HG02885 (cell line): Measurements from ENCODE around the gene MAGOH.

Experiments
- ATAC-seq: cut with Tn5 transposase; IDR thresholded peaks from one replicate; pipeline ENCODE4 v1.9.1; 2021; ENCODE audit warnings: mild to moderate bottlenecking; ENCODE audit not compliant: unreplicated experiment, poor library complexity

MAGOH gene

DNA sequence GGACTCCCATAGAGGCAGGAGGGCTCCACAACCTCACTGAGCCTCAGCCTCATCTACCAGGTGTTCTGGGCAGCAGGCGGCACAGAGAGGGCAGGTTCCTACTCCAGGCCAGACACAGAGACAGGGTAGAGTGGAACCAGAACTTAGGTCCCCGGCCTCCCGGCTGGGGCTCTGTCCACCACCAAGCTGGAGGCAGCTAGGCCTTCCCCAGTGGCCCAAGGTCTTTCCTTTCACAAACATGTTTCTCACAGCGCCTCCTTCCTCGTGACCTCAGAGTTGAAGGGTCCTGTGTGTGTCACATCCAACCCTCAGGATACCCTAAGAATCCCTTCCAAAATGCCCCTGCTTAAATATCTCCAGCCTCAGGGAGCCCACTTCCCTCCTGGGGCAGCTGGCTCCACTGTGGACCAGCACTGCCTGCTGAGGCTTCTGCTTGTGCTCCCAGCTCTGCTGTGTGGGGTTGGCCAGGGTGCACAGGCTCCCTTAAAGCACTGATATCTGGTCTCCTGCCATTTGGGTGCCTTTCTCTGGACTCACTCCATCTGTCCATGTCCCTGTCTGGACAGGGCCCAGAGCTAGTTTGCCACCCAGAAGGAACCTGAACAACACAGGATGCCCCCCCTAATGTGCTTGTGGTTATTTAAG, 33.2 kb upstream of the MAGOH start:
- ATAC-seq = no peak

DNA sequence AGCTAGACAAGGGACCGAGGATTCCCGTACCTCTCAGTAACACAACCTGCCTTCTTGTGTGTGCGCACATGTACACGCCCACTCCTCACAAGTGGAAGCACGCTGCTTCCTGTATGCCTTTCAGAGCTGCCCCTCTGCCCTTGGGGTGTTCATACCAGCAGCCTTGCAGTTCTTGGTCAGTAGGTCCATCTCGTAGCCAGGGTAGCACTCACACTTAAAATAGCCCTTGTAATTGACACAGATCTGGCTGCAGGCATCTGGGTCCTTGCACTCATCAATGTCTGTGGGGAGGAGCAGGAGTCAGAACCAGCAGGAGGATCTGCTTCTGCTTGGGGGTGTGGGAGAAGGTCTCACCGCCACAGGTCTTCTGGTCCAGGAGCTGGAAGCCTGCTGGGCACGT, 32.6 kb upstream of the MAGOH start:
- no peak for ATAC-seq

GRCh38 chr1:53270107-53270506, 31.8 kb upstream of the MAGOH start:
- no peak for ATAC-seq

DNA sequence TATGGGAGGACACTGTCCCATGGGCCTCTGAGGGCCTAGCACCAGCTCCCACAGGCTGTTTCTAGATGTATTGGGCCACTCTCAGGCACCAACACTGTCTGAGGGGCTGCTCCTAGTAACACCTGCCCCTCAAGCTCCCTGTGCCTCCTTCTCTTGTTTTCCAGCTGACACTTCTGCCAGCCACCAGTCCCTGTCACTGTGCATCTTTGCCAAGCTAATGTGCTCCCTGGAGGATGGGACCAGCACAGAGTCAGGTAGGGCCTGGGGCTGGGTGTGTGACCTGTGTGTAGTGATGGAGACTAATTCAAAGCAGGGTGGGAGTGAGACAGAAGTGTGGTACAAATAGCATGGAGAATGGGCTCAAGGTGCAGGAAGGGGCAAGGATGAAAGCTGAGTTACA, 29.4 kb upstream of the MAGOH start:
- ATAC-seq = no peak

- ATAC-seq = no peak
These were observed 27.7 kb upstream of the MAGOH start for GRCh38 chr1:53266038-53266437.

- ATAC-seq = no peak
These were observed 27.3 kb upstream of the MAGOH start for GRCh38 chr1:53265581-53265980.

- no peak for ATAC-seq
These were observed 25.7 kb upstream of the MAGOH start for GRCh38 chr1:53264048-53264447.

DNA sequence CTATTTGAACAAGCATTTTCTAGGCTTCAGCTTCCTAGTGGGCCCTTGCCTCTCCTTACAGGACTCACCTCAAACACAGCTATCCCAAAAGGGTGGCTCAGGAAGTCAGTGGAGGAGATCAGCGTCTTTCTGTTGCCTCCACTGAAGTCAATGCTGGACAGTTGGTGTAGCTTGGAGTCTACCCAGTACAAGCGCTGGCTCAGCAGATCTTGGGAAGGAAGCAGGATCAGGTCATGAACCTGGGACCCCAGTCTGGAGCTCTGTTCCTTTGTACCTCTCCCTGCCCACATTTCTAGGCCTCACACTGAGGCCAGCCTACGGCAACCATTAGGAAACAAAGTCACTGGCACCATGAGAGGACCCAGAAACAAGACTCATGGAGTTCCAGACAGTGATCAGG, 23.7 kb upstream of the MAGOH start:
- no peak for ATAC-seq

DNA sequence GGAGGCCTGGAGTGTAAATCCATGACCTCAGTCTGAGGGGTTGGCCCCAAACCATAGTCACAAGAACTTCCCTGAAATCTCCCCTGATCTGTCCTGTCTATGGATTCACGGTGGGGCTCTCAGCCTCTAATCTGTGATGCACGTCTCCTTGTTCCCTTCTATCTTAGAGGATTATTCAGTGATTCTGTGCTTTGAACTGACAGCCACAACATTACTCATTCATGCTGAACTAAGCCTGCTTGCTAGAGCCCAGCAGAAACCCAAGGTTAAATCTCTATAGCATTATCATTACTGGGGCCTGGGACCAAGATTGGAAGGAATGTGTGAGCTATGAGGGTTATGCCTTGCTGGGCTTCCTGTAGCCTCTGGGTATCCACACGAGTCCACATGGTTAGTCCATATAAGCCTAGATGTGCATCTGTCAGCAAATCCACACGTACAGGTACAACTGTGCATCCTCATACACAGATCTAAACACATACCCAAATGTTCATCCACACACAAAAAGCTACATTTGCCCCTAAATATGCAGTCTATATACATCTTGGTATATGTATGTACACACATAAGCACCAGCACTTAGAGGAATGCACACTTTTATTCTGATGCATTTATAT, 22.4 kb upstream of the MAGOH start:
- no peak for ATAC-seq

GRCh38 chr1:53259932-53260331, 21.6 kb upstream of the MAGOH start:
- peak; percentile 55 for ATAC-seq

GRCh38 chr1:53258216-53258615, 19.9 kb upstream of the MAGOH start:
- no peak for ATAC-seq

DNA sequence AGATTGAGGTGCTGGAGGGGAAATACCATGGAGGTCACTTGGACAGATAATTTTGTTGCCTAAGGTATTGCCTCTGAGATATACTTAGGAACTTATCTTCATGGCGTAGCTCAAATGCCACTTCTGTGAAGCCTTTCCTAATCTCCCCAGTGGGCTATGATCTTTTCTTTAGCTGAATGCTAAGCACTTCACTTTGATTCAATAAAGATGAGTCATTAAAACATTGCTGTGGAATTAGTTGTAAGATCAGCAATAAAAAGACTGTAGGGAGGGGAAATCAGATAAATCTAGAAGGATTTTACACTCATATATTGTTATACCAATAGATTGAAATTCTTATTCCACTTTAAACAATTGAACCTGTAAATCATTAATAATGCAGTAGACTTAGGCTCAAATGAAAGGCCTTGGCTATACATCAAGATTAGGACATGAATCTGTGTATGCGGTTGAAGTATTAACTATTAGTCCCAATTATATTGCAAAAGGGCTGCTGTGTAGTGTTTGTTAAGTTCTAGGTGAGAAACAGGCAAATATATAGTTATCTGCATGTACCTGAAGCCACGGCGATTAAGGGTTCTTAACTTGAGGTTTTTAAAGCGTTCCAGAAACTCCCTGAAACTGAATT, 19.2 kb upstream of the MAGOH start:
- no peak for ATAC-seq

- no peak for ATAC-seq
These were observed 18.5 kb upstream of the MAGOH start for GRCh38 chr1:53256511-53257453.

DNA sequence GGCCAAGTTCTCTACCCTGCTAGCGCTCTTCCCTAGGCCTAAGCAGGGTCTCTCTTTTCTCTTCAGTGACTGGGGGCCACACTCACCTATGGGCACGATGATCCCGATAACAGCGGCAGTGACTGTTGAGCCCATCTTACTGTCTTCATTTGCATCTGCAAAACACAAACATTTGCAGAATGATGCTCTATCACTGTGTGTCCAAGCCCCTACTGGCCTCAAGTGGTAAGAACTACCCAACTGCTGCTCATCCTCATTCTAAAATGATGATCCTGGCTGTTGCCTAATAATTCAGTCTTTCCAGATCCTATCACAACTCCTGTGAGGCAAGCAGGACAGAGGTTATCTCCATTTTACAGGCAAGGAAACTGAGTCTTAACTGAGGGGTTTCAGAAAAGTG, 16.7 kb upstream of the MAGOH start:
- ATAC-seq = no peak

- no peak for ATAC-seq
These were observed 15.8 kb upstream of the MAGOH start for GRCh38 chr1:53254011-53254640.

GRCh38 chr1:53250325-53250724, 12.0 kb upstream of the MAGOH start:
- ATAC-seq = no peak

GRCh38 chr1:53249706-53250105, 11.4 kb upstream of the MAGOH start:
- ATAC-seq = no peak

GRCh38 chr1:53246261-53247134, 8.2 kb upstream of the MAGOH start:
- ATAC-seq = no peak

DNA sequence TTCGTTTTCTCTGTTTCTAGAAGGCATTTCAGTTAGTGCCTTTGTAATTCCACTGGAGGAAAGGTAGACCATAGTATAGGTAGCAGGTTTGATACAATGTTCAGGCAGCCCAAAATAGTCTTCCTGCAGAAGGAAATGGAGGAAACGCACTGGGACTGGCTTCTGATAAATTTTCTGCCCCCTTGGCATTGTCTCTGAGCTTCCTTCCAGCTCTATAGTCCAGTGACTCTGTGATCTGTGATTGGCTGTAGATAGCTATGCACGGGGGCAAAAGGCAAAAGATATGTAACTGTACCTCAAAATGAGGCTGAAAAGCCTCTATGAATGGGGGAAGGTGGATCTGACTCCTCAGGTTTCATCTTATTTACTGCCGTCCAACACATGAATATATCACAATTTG, 5.8 kb upstream of the MAGOH start:
- no peak for ATAC-seq
